SU-DHL-6 (cell line): ENCODE results near the gene ZNF334.
A peak's percentile ranks its signal among the peaks of the same experiment; 100 is the strongest.

Experiments
- H2AFZ ChIP-seq: fragments of 200-600 bp; sonication (generic); 2 replicates; pipeline ENCODE4 v1.6.1; 2014; ENCODE audit warnings: low read depth, mild to moderate bottlenecking, moderate library complexity, mixed read lengths, antibody characterized with exemption, low read length; ENCODE audit not compliant: severe bottlenecking
- H3F3A ChIP-seq: fragments of 200-600 bp; shearing (Covaris generic); 2 replicates; pipeline ENCODE4 v1.6.0; 2016; ENCODE audit warnings: antibody characterized with exemption, mild to moderate bottlenecking; ENCODE audit not compliant: insufficient read depth
- H3K27ac ChIP-seq: fragments of 200-600 bp; sonication (generic); 2 replicates; pipeline ENCODE4 v1.5.1; 2016; ENCODE audit warnings: low read depth, mild to moderate bottlenecking, low read length, moderate library complexity, mixed read lengths
- H3K27me3 ChIP-seq: fragments of 200-600 bp; sonication (generic), shearing (Covaris generic); 2 replicates; pipeline ENCODE4 v1.6.0; 2014; ENCODE audit warnings: mild to moderate bottlenecking, low read length
- H3K36me3 ChIP-seq: fragments of 200-600 bp; sonication (generic); 2 replicates; pipeline ENCODE4 v1.6.1; 2014; ENCODE audit warnings: mild to moderate bottlenecking, low read length, mixed read lengths
- H3K4me2 ChIP-seq: fragments of 300-600, 200-600 bp; shearing (Covaris generic), sonication (generic); 2 replicates; pipeline ENCODE4 v1.6.0; 2014; ENCODE audit warnings: low read length, low read depth, mild to moderate bottlenecking; ENCODE audit not compliant: poor library complexity, severe bottlenecking
- H3K4me3 ChIP-seq: fragments of 200-600 bp; sonication (generic); 2 replicates; pipeline ENCODE4 v1.5.1; 2014; ENCODE audit warnings: antibody characterized with exemption, low read length, mild to moderate bottlenecking, mixed read lengths; ENCODE audit not compliant: insufficient read depth, poor library complexity, severe bottlenecking
- H3K79me2 ChIP-seq: fragments of 200-600 bp; sonication (generic); 2 replicates; pipeline ENCODE4 v1.6.1; 2014; ENCODE audit warnings: mild to moderate bottlenecking, low read length, moderate library complexity; ENCODE audit not compliant: insufficient read depth
- H3K9ac ChIP-seq: fragments of 200-600 bp; sonication (generic); 2 replicates; pipeline ENCODE4 v1.7.0; 2014; ENCODE audit warnings: mild to moderate bottlenecking, low read length
- H3K9me2 ChIP-seq: fragments of 200-600 bp; sonication (generic); replicated peaks from 2 replicates; pipeline ENCODE4 v1.6.1; 2014; ENCODE audit warnings: low read length; ENCODE audit not compliant: insufficient read depth
- H3K9me3 ChIP-seq: fragments of 200-600 bp; sonication (generic); 2 replicates; pipeline ENCODE4 v1.6.1; 2014; ENCODE audit warnings: low read length, mixed read lengths; ENCODE audit not compliant: insufficient read depth
- H4K20me1 ChIP-seq: fragments of 200-600 bp; sonication (generic); 2 replicates; pipeline ENCODE4 v1.6.1; 2014; ENCODE audit warnings: low read depth, mild to moderate bottlenecking, antibody characterized with exemption, low read length, moderate library complexity, mixed read lengths
- CTCF ChIP-seq: fragments of 200-600 bp; sonication (generic); IDR thresholded peaks from one replicate; pipeline ENCODE4 v1.5.1; 2017; ENCODE audit warnings: antibody characterized with exemption, mild to moderate bottlenecking, low read length, moderate library complexity; ENCODE audit not compliant: insufficient read depth, poor library complexity, severe bottlenecking
- EZH2phosphoT487 ChIP-seq: fragments of 200-600 bp; sonication (generic), shearing (Covaris generic); conservative IDR thresholded peaks from 2 replicates; pipeline ENCODE4 v1.6.1; 2018; ENCODE audit warnings: mild to moderate bottlenecking, antibody characterized with exemption, low read length, moderate library complexity, mixed read lengths

ZNF334 gene

DNA sequence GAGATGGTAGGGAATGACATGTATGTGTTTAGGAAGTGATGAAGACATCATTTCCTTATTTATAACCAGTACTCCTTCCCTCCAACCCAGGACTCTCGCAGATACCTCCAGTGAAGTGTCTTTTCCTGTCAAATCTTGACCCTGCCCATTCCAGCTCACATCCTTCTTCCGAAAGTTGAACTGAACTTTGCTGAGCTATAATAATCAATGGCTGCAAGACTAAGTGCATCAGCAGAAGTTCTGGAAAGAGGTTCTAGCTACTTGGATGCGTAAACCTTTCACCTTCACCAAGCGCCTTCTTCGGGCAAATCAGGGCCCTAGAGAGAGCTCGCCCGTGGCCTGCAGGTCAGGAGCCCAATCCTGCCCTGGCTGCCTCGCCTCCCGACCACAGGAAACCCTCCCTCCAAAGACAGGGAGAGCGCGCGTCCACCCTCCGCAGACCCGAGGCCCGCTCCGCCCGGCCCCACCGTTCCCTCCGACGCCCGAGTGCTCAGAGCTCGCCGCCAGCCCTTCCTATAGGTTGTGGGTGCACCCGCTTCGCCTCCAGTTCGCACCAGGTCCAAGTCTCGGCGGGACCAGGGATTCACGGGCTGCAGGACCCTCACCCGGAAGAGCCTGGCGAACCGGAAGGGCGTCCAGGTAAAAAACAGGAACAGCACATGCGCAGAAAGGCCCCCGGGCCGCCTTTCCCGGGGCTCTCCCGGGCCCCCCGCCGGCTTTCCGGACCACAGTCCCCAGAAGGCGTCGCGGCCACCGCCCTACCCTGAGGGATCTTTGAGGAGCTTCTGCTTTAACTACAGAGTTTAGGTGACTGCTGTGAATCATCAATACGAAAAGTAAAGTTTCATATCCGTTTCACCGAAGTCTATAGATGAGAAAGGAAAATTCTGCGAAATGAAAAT lies at the start of gene ZNF334:
Gene ZNF334 (minus strand): TSS at position 617 of the 902 bp plus-strand sequence. CDS start 1,457 bp downstream, outside the sequence.
- H3F3A ChIP-seq: no peaks in the 10 kb centered on the region
- no peak for TF ChIP-seq CTCF
- TF ChIP-seq EZH2phosphoT487: no peak
- no peaks in the 10 kb centered on the region for H3K36me3 ChIP-seq
- H3K4me3 ChIP-seq: no peak within 1 kb of the TSS
- no peak within 1 kb of the TSS for H2AFZ ChIP-seq
- H3K27ac ChIP-seq: no peak within 1 kb of the TSS
- H3K9ac ChIP-seq: no peak within 1 kb of the TSS
- no peaks in the 10 kb centered on the region for H3K9me2 ChIP-seq
- no peaks in the 10 kb centered on the region; the same call in 1 of the 2 replicates for H3K9me3 ChIP-seq
- H3K79me2 ChIP-seq: no peaks in the 10 kb centered on the region
- H3K27me3 ChIP-seq: no peaks in the 10 kb centered on the region
- H4K20me1 ChIP-seq: no peaks in the 10 kb centered on the region
- no peak within 1 kb of the TSS for H3K4me2 ChIP-seq

GRCh38 chr20:46562373-46563169 lies 49.2 kb upstream of the ZNF334 start:
- Histone ChIP-seq H3K4me2 (no peak overlapping the region), H3K9me2 (no peaks in the 10 kb centered on the region), H4K20me1 (no peaks in the 10 kb centered on the region), H3K27me3 (no peaks in the 10 kb centered on the region), H3K36me3 (no peaks in the 10 kb centered on the region), H3K9me3 (no peaks in the 10 kb centered on the region), H3K9ac (no peak overlapping the region), H3K4me3 (no peak overlapping the region), H3K79me2 (no peaks in the 10 kb centered on the region), H2AFZ (no peak overlapping the region), H3F3A (no peaks in the 10 kb centered on the region), H3K27ac (no peak overlapping the region)
- TF ChIP-seq EZH2phosphoT487 (no peak), CTCF (peak; percentile 46)

DNA sequence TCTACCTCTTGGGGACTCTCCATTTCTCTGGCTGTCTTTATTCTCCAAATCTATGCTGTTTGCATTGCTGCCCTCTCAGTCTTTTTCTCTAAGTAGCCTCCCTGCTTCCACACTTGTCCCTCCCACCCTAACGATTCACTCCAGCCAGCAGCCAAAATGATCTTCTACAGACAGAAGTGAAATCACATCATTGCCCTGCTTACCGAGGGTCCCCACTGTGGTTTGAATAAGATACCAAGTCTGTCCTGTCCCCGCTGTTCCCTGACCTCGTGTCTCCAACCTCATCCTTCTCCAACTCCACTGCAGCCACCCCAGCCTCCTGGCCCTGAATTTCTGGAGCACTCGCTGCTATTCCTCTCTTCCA lies 48.6 kb upstream of the ZNF334 start:
- Histone ChIP-seq H3K79me2 (no peaks in the 10 kb centered on the region), H3K4me3 (no peak overlapping the region), H3K9me3 (no peaks in the 10 kb centered on the region), H4K20me1 (no peaks in the 10 kb centered on the region), H2AFZ (no peak overlapping the region), H3K9ac (no peak overlapping the region), H3K9me2 (no peaks in the 10 kb centered on the region), H3K4me2 (no peak overlapping the region), H3K36me3 (no peaks in the 10 kb centered on the region), H3K27ac (no peak overlapping the region), H3K27me3 (no peaks in the 10 kb centered on the region), H3F3A (no peaks in the 10 kb centered on the region)
- TF ChIP-seq CTCF: no peak
- TF ChIP-seq EZH2phosphoT487: no peak
